Measurements from ENCODE around the gene CLEC19A. TPM values are rescaled to one million over a fixed set of nuclear protein-coding genes. Genes with fewer than 3 reads are reported as not detected.

CLEC19A gene
- total RNA-seq, 1 experiment from 2014 or later: not detected

- Histone ChIP-seq H3K9me3 (ENCODE audit: low read depth, low read length, poor library complexity, severe bottlenecking) (no peaks in the 10 kb centered on the region), H3K27ac (ENCODE audit: low read depth, low read length, poor library complexity, severe bottlenecking) (no peak overlapping the region), H3K4me3 (ENCODE audit: low read depth, low read length, poor library complexity, severe bottlenecking) (no peak overlapping the region), H3K36me3 (ENCODE audit: insufficient read depth, low read length, poor library complexity, severe bottlenecking) (no peaks in the 10 kb centered on the region), H3K27me3 (replicated peaks; ENCODE audit: insufficient read depth, low read depth, low read length, poor library complexity) (peaks cover 3% of the 10 kb centered on the region), H3K4me1 (ENCODE audit: insufficient read depth, low read length, poor library complexity, severe bottlenecking) (no peaks in the 10 kb centered on the region)
- POLR2A ChIA-PET (ENCODE audit: low non-redundant PET): no interaction called here
- peak; percentile 61 for DNase-seq (ENCODE audit: low spot score)
- BruUV-seq (replicated peaks): no TSS peak
- CTCF ChIA-PET: no interaction called here
- intact Hi-C loops (cut with micrococcal nuclease; ENCODE audit: unreplicated experiment): no loop called here
- TF ChIP-seq EZH2 (IDR thresholded peaks at IDR 0.05; ENCODE audit: borderline replicate concordance, low read depth, low read length, poor library complexity, severe bottlenecking): no peak
- no peak for TF ChIP-seq CTCF (conservative IDR thresholded peaks at IDR 0.05; ENCODE audit: low read depth, low read length)
Observed at GRCh38 chr16:19265380-19265930, 20.1 kb upstream of the CLEC19A start.

GRCh38 chr16:19266774-19267173 is 18.8 kb upstream of the CLEC19A start:
- BruUV-seq (replicated peaks): no TSS peak
- CTCF ChIA-PET: no interaction called here
- intact Hi-C loops (cut with micrococcal nuclease; ENCODE audit: unreplicated experiment): no loop called here
- Histone ChIP-seq H3K36me3 (ENCODE audit: insufficient read depth, low read length, poor library complexity, severe bottlenecking) (no peaks in the 10 kb centered on the region), H3K4me3 (ENCODE audit: low read depth, low read length, poor library complexity, severe bottlenecking) (no peak overlapping the region), H3K4me1 (ENCODE audit: insufficient read depth, low read length, poor library complexity, severe bottlenecking) (no peaks in the 10 kb centered on the region), H3K27me3 (replicated peaks; ENCODE audit: insufficient read depth, low read depth, low read length, poor library complexity) (no peaks in the 10 kb centered on the region), H3K27ac (ENCODE audit: low read depth, low read length, poor library complexity, severe bottlenecking) (no peak overlapping the region), H3K9me3 (ENCODE audit: low read depth, low read length, poor library complexity, severe bottlenecking) (no peaks in the 10 kb centered on the region)
- no peak for DNase-seq (ENCODE audit: low spot score)
- POLR2A ChIA-PET (ENCODE audit: low non-redundant PET): no interaction called here
- TF ChIP-seq CTCF (conservative IDR thresholded peaks at IDR 0.05; ENCODE audit: low read depth, low read length) (no peak), EZH2 (IDR thresholded peaks at IDR 0.05; ENCODE audit: borderline replicate concordance, low read depth, low read length, poor library complexity, severe bottlenecking) (no peak)

- Histone ChIP-seq H3K4me1 (ENCODE audit: insufficient read depth, low read length, poor library complexity, severe bottlenecking) (no peaks in the 10 kb centered on the region), H3K27me3 (replicated peaks; ENCODE audit: insufficient read depth, low read depth, low read length, poor library complexity) (no peaks in the 10 kb centered on the region), H3K9me3 (ENCODE audit: low read depth, low read length, poor library complexity, severe bottlenecking) (no peaks in the 10 kb centered on the region), H3K4me3 (ENCODE audit: low read depth, low read length, poor library complexity, severe bottlenecking) (no peak overlapping the region), H3K36me3 (ENCODE audit: insufficient read depth, low read length, poor library complexity, severe bottlenecking) (no peaks in the 10 kb centered on the region), H3K27ac (ENCODE audit: low read depth, low read length, poor library complexity, severe bottlenecking) (no peak overlapping the region)
- CTCF ChIA-PET: no interaction called here
- no peak for TF ChIP-seq CTCF (conservative IDR thresholded peaks at IDR 0.05; ENCODE audit: low read depth, low read length)
- TF ChIP-seq EZH2 (IDR thresholded peaks at IDR 0.05; ENCODE audit: borderline replicate concordance, low read depth, low read length, poor library complexity, severe bottlenecking): no peak
- POLR2A ChIA-PET (ENCODE audit: low non-redundant PET): no interaction called here
- DNase-seq (ENCODE audit: low spot score): no peak
- intact Hi-C loops (cut with micrococcal nuclease; ENCODE audit: unreplicated experiment): no loop called here
- no TSS peak for BruUV-seq (replicated peaks)
Observed at GRCh38 chr16:19269098-19269497, 16.4 kb upstream of the CLEC19A start.
